ENCODE measurements around the gene ZXDC. TPM values are rescaled to one million over a fixed set of nuclear protein-coding genes. Genes with fewer than 3 reads are reported as not detected.

Gene ZXDC
- total and polyA plus RNA-seq, 2 experiments from 2014 or later, result 6.1 to 19.2 TPM

DNA sequence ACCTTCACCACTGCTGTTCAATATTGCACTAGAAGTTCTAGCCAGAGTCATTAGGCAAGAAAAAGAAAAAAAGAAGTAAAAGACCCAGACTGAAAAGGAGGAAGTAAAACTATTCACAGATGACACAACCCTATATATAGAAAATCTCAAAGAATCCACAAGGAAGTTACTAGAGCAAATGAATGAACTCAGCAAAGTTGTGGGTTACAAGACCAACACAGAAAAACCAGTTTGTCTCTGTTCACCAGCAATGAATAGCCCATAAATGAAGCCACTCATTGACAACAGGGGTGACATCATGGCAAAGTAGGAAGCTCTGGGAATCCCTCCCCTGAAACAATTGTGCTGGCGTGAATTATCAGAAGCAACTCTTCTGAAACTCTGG is 76.3 kb downstream of the ZXDC start:
- H2AFZ ChIP-seq, result no peak overlapping the region
- no peak overlapping the region for H3K4me2 ChIP-seq (ENCODE audit: unreplicated experiment)
- H3K9me2 ChIP-seq (ENCODE audit: insufficient read depth), result no peaks in the 10 kb centered on the region
- peaks cover 21% of the 10 kb centered on the region; the same call in 1 of the 2 replicates for H3K27me3 ChIP-seq (replicated peaks; ENCODE audit: insufficient read depth)
- no peak for DNase-seq
- H3K9ac ChIP-seq, result no peak overlapping the region
- no peak overlapping the region for H3K4me3 ChIP-seq
- no peaks in the 10 kb centered on the region for H3K4me1 ChIP-seq (ENCODE audit: insufficient read depth)
- H4K20me1 ChIP-seq (ENCODE audit: insufficient read depth), result no peaks in the 10 kb centered on the region
- H3K27ac ChIP-seq, result no peak overlapping the region
- WGBS, 2 experiments (ENCODE audit: low coverage in 1 of 2, low lambda C conversion rate in 2 of 2, missing lambda C conversion rate in 2 of 2), result 91 to 100% methylated on average over 1 of the region's 1 CpG
- H3K36me3 ChIP-seq (ENCODE audit: low read depth), result no peaks in the 10 kb centered on the region
- in situ Hi-C loops (cut with MboI), result loop anchor here (10.0 to 25.0 kb wide), 3 partner anchors 155 to 437 kb away; partner anchors contain the start of gene ROPN1B
- H3K79me2 ChIP-seq (ENCODE audit: insufficient read depth), result no peaks in the 10 kb centered on the region
- H3F3A ChIP-seq (ENCODE audit: insufficient read depth), result no peaks in the 10 kb centered on the region
- H3K9me3 ChIP-seq (ENCODE audit: low read depth), result no peaks in the 10 kb centered on the region
- no peak for TF ChIP-seq EZH2 (IDR thresholded peaks at IDR 0.05; ENCODE audit: insufficient read depth, poor library complexity, severe bottlenecking)
- no peak for TF ChIP-seq EZH2phosphoT487 (IDR thresholded peaks at IDR 0.05; ENCODE audit: insufficient read depth, low read depth)

DNA sequence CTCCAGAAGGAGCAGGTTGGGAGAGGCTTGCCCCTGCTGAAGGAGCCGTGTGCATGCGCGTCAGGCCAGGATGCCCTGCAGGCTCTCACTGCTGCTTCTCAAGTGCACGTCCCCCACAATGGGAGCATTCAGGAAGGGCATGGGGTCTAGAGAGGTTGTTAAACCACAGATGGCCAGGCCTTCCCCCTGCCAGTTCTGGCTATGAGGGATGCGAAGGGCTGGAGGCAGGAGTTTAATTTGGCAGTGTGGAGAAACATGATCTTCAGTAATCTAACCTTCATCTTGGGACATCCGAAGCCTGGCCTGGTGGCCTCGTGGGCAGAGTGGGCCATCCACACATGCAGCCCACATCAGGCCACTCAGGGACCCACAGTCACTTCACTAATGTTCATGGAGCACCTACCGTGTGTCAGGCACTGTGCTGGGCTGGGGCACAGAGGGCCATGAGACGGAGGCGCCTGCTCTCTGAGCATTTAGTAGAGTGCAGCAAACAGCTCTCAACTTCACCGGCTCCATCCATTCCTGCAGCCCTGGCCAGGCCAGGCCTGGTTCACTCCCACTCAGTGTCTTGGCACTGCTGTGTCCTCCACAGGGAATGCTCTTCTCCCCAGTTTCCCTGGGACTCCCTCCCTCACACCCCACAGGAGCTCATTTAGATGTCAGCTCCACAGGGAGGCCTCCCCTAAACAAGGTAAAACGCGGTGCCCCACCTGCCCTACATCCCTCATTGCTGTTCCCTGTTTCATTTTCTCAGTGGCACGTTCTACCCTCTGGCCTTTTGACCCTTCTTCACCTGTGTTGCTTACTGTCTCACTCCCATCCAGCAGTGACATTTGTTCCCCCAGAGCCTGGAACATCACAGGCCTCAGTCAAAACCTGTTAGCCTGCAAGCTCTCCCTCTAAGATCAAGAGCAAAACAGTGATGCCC is 77.0 kb downstream of the ZXDC start:
- Histone ChIP-seq H3F3A (ENCODE audit: insufficient read depth) (no peaks in the 10 kb centered on the region), H3K9me3 (ENCODE audit: low read depth) (no peaks in the 10 kb centered on the region), H3K79me2 (ENCODE audit: insufficient read depth) (no peaks in the 10 kb centered on the region), H3K27me3 (replicated peaks; ENCODE audit: insufficient read depth) (peaks cover 27% of the 10 kb centered on the region; the same call in 1 of the 2 replicates), H2AFZ (no peak overlapping the region), H3K27ac (no peak overlapping the region), H3K4me1 (ENCODE audit: insufficient read depth) (no peaks in the 10 kb centered on the region), H3K4me2 (ENCODE audit: unreplicated experiment) (no peak overlapping the region), H3K36me3 (ENCODE audit: low read depth) (no peaks in the 10 kb centered on the region), H3K4me3 (no peak overlapping the region), H4K20me1 (ENCODE audit: insufficient read depth) (no peaks in the 10 kb centered on the region), H3K9ac (no peak overlapping the region), H3K9me2 (ENCODE audit: insufficient read depth) (no peaks in the 10 kb centered on the region)
- in situ Hi-C loops (cut with MboI), result loop anchor here (10.0 to 25.0 kb wide), 3 partner anchors 154 to 436 kb away; partner anchors contain the start of gene ROPN1B
- DNase-seq, result no peak
- TF ChIP-seq EZH2phosphoT487 (IDR thresholded peaks at IDR 0.05; ENCODE audit: insufficient read depth, low read depth) (no peak), EZH2 (IDR thresholded peaks at IDR 0.05; ENCODE audit: insufficient read depth, poor library complexity, severe bottlenecking) (no peak)
- 80 to 81% methylated on average over 14 of the region's 14 CpGs for WGBS, 2 experiments (ENCODE audit: low coverage in 1 of 2, low lambda C conversion rate in 2 of 2, missing lambda C conversion rate in 2 of 2)

DNA sequence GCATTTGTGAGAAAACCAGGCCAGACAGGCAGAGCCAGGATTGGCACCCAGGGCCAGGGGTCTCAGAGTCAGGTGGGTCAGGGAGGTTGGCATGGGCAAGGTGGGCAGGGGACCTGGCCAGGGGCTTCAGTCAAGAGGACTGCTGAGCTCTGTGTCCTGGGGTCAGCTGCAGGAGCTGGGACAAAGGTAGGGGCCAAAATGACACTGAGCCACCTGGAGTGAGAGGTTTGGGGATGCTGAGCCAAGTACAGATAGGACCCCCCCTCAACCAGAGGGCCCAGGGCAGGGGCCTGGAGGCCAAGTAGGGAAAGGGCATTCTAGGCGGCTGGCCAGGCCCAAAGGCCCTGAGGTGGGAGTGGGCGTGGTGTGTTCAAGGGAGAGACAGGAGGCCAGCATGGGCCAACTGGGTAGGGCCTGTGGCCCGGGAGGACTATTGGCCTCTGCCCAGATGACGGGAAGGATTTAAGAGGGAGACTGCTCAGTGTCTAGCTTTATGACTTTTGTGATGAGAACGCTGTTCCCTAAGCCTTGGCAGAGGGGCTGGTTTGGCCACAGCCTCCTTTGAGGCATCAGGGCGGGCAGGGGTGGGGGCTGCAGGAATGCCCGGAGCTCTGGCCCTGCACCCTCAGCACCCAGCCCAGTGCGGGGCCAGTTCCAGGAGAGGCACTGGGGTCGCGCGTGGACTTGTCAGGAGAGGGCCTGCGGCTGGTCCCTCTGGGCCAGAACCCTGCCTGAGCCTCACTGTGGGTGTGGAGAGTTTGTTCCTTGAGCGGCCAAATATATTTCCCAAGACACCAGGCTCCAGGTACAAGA is 77.9 kb downstream of the ZXDC start:
- H3K27me3 ChIP-seq (replicated peaks; ENCODE audit: insufficient read depth), result peaks cover 36% of the 10 kb centered on the region

DNA sequence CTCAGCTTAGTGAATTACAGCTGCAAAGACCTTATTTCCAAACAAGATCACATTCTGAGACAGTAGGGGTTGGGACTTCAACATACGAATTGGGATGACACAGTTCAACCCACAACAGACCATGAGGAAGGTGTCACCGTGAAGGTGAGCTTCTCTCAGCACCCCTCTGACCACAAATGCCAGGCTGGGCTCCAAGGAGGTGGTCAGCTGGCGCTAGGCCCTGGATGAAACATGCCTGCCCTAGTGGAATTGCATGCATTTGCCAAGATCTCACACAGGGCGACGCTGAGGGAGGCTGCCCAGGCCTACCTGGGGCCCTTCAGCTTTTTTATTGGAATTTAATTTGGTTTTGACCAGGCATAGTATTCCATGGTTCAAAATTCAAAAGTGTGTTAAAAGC is 79.2 kb downstream of the ZXDC start:
- Histone ChIP-seq H3K27me3 (replicated peaks; ENCODE audit: insufficient read depth) (peaks cover 37% of the 10 kb centered on the region), H3K9me3 (ENCODE audit: low read depth) (no peaks in the 10 kb centered on the region), H2AFZ (no peak overlapping the region), H3K79me2 (ENCODE audit: insufficient read depth) (no peaks in the 10 kb centered on the region), H3K9me2 (ENCODE audit: insufficient read depth) (no peaks in the 10 kb centered on the region), H3F3A (ENCODE audit: insufficient read depth) (no peaks in the 10 kb centered on the region), H3K4me2 (ENCODE audit: unreplicated experiment) (no peak overlapping the region), H3K9ac (no peak overlapping the region), H3K36me3 (ENCODE audit: low read depth) (no peaks in the 10 kb centered on the region), H3K4me1 (ENCODE audit: insufficient read depth) (no peaks in the 10 kb centered on the region), H4K20me1 (ENCODE audit: insufficient read depth) (no peaks in the 10 kb centered on the region), H3K4me3 (no peak overlapping the region), H3K27ac (no peak overlapping the region)
- in situ Hi-C loops (cut with MboI), result loop anchor here (10.0 to 25.0 kb wide), 3 partner anchors 152 to 434 kb away; partner anchors contain the start of gene ROPN1B
- 67 to 72% methylated on average over 5 of the region's 5 CpGs for WGBS, 2 experiments (ENCODE audit: low coverage in 1 of 2, low lambda C conversion rate in 2 of 2, missing lambda C conversion rate in 2 of 2)
- TF ChIP-seq EZH2 (IDR thresholded peaks at IDR 0.05; ENCODE audit: insufficient read depth, poor library complexity, severe bottlenecking) (no peak), EZH2phosphoT487 (IDR thresholded peaks at IDR 0.05; ENCODE audit: insufficient read depth, low read depth) (no peak)
- no peak for DNase-seq

More for the DNA sequence above, 77.9 kb downstream of the ZXDC start:
- Histone ChIP-seq H3K79me2 (ENCODE audit: insufficient read depth) (no peaks in the 10 kb centered on the region), H3K4me3 (no peak overlapping the region), H3K9me3 (ENCODE audit: low read depth) (no peaks in the 10 kb centered on the region), H3K36me3 (ENCODE audit: low read depth) (no peaks in the 10 kb centered on the region), H3K27ac (no peak overlapping the region), H3K9me2 (ENCODE audit: insufficient read depth) (no peaks in the 10 kb centered on the region), H4K20me1 (ENCODE audit: insufficient read depth) (no peaks in the 10 kb centered on the region), H3K4me2 (ENCODE audit: unreplicated experiment) (no peak overlapping the region), H2AFZ (no peak overlapping the region), H3K4me1 (ENCODE audit: insufficient read depth) (no peaks in the 10 kb centered on the region), H3K9ac (no peak overlapping the region), H3F3A (ENCODE audit: insufficient read depth) (no peaks in the 10 kb centered on the region)
- no peak for TF ChIP-seq EZH2phosphoT487 (IDR thresholded peaks at IDR 0.05; ENCODE audit: insufficient read depth, low read depth)
- no peak for TF ChIP-seq EZH2 (IDR thresholded peaks at IDR 0.05; ENCODE audit: insufficient read depth, poor library complexity, severe bottlenecking)
- 48 to 70% methylated on average over 8 to 12 of the region's 13 CpGs for WGBS, 2 experiments (ENCODE audit: low coverage in 1 of 2, low lambda C conversion rate in 2 of 2, missing lambda C conversion rate in 2 of 2)
- DNase-seq, result no peak
- in situ Hi-C loops (cut with MboI), result loop anchor here (10.0 to 25.0 kb wide), 3 partner anchors 153 to 436 kb away; partner anchors contain the start of gene ROPN1B
